Upper lobe of right lung (tissue), 1 donor: ENCODE data around the gene TICRR. TPM values are rescaled to one million over a fixed set of nuclear protein-coding genes. Genes with fewer than 3 reads are reported as not detected.

ENCODE experiments used
- ATAC-seq: fragments of 200-7000 bp; cut with Tn5 transposase; one replicate; pipeline ENCODE4 v1.9.1; 2020; ENCODE audit warnings: mild to moderate bottlenecking, moderate library complexity
- DNase-seq: peaks from one replicate; pipeline ENCODE4 v3.0.0-alpha.2; 2020
- H3K27ac ChIP-seq: fragments of 200-600 bp; one replicate; pipeline ENCODE4 v1.8.0; 2022
- H3K27me3 ChIP-seq: fragments of 200-600 bp; one replicate; pipeline ENCODE4 v1.8.0; 2022; ENCODE audit warnings: mild to moderate bottlenecking
- H3K36me3 ChIP-seq: fragments of 200-600 bp; one replicate; pipeline ENCODE4 v1.8.0; 2022
- H3K4me1 ChIP-seq: fragments of 200-600 bp; one replicate; pipeline ENCODE4 v1.8.0; 2022
- H3K4me3 ChIP-seq: fragments of 200-600 bp; one replicate; pipeline ENCODE4 v1.8.0; 2022; ENCODE audit warnings: mild to moderate bottlenecking
- H3K9me3 ChIP-seq: fragments of 200-600 bp; one replicate; pipeline ENCODE4 v1.8.0; 2022
- CTCF ChIP-seq: fragments of 200-600 bp; IDR thresholded peaks from one replicate; pipeline ENCODE4 v1.8.0; 2022; ENCODE audit warnings: antibody characterized with exemption
- intact Hi-C: fragments of 100-400 bp; cut with DNase I; formaldehyde crosslinking; loops from one replicate; pipeline ENCODE4 v1.11.0; 2022
- total RNA-seq: library from RNA; stranded (reverse); fragmentation: NEBNext Ultra II Directional; extraction: Animal tissue kit (Norgen Biotek cat#: 25700); gene quantifications from one replicate; pipeline ENCODE4 v1.2.1, GENCODE V29; 2021
- donor health status: DM: no; HTN: yes; CAD: no; lungs with severe emphysema.

Gene TICRR
- total RNA-seq, 1 donor from 2014 or later: 0.09 TPM

DNA sequence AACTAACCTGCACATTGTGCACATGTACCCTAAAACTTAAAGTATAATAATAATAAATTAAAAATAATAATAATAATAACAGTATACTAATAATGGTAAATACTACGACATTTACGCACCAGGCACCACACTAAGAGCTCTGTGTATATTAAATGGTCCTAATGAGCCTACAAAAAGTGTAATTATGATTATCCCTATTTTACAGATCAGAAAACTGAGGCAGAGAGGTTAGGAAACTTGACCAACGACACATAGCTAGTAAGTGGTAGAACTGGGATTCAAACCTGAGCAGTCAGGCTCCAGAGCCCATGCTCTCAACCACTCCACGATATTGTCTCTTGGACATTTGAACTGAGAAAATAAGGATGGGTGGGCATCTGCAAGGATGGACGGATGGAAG, 65.0 kb downstream of the TICRR start:
- TF ChIP-seq CTCF: no peak
- ATAC-seq: no peak
- Histone ChIP-seq H3K36me3 (no peaks in the 10 kb centered on the region), H3K27me3 (no peaks in the 10 kb centered on the region), H3K4me3 (no peak overlapping the region), H3K4me1 (no peaks in the 10 kb centered on the region), H3K9me3 (no peaks in the 10 kb centered on the region), H3K27ac (no peak overlapping the region)
- no peak for DNase-seq
- intact Hi-C loops: no loop called here

GRCh38 chr15:89641053-89641452, 65.8 kb downstream of the TICRR start:
- Histone ChIP-seq H3K27me3 (no peaks in the 10 kb centered on the region), H3K27ac (no peak overlapping the region), H3K9me3 (no peaks in the 10 kb centered on the region), H3K4me1 (no peaks in the 10 kb centered on the region), H3K4me3 (no peak overlapping the region), H3K36me3 (no peaks in the 10 kb centered on the region)
- intact Hi-C loops: no loop called here
- no peak for TF ChIP-seq CTCF
- ATAC-seq (no peak), DNase-seq (no peak)

- intact Hi-C loops: no loop called here
- no peak for ATAC-seq
- no peaks in the 10 kb centered on the region for H3K9me3 ChIP-seq
These were observed 66.8 kb downstream of the TICRR start for GRCh38 chr15:89642106-89642505.

GRCh38 chr15:89645680-89646079, 70.4 kb downstream of the TICRR start:
- intact Hi-C loops: no loop called here
- DNase-seq: no peak

More at GRCh38 chr15:89642106-89642505, 66.8 kb downstream of the TICRR start:
- H3K4me1 ChIP-seq: no peaks in the 10 kb centered on the region
- no peak for DNase-seq
- H3K27ac ChIP-seq: no peak overlapping the region
- H3K4me3 ChIP-seq: no peak overlapping the region
- no peak for TF ChIP-seq CTCF
- H3K36me3 ChIP-seq: no peaks in the 10 kb centered on the region
- no peaks in the 10 kb centered on the region for H3K27me3 ChIP-seq

GRCh38 chr15:89646416-89647141, 71.3 kb downstream of the TICRR start:
- no peaks in the 10 kb centered on the region for H3K9me3 ChIP-seq
- DNase-seq (no peak), ATAC-seq (no peak)
- no peaks in the 10 kb centered on the region for H3K4me1 ChIP-seq
- no peaks in the 10 kb centered on the region for H3K36me3 ChIP-seq
- no peaks in the 10 kb centered on the region for H3K27me3 ChIP-seq
- no peak overlapping the region for H3K4me3 ChIP-seq
- no peak overlapping the region for H3K27ac ChIP-seq
- intact Hi-C loops: no loop called here
- no peak for TF ChIP-seq CTCF

More at GRCh38 chr15:89645680-89646079, 70.4 kb downstream of the TICRR start:
- H3K4me3 ChIP-seq: no peak overlapping the region
- H3K27me3 ChIP-seq: no peaks in the 10 kb centered on the region
- no peaks in the 10 kb centered on the region for H3K36me3 ChIP-seq
- TF ChIP-seq CTCF: no peak
- no peak for ATAC-seq
- no peaks in the 10 kb centered on the region for H3K4me1 ChIP-seq
- H3K27ac ChIP-seq: no peak overlapping the region
- H3K9me3 ChIP-seq: no peaks in the 10 kb centered on the region
